Inferior parietal cortex (tissue), 1 donor: ENCODE measurements around the gene TSKS.
"Not testable (repeated sequence)": the region's sequence is repeated elsewhere in the genome, so short reads cannot be mapped to it uniquely, and the experiment has no call there.

Experiments used
- DNase-seq: peaks from one replicate; pipeline ENCODE4 v3.0.0-alpha.2; 2016; ENCODE audit errors: extremely low spot score

TSKS gene

GRCh38 chr19:49766930-49767299, 3.8 kb upstream of the TSKS start, which contains the start of gene AP2A1:
Gene AP2A1, plus strand, starts transcription at chr19:49767001. Its CDS starts 133 bp downstream, at chr19:49767134.
- no peak for DNase-seq

- peak; percentile 99 for DNase-seq
Observed at GRCh38 chr19:49766007-49766929, 3.2 kb upstream of the TSKS start.

- DNase-seq: no peak
Observed at GRCh38 chr19:49764341-49764740, 1.2 kb upstream of the TSKS start.

- DNase-seq: no peak
Observed at GRCh38 chr19:49761625-49762311, 1.3 kb downstream of the TSKS start.

- DNase-seq: no peak
Observed at GRCh38 chr19:49761249-49761624, 1.9 kb downstream of the TSKS start.

GRCh38 chr19:49758292-49758691, 4.8 kb downstream of the TSKS start:
- peak; percentile 20 for DNase-seq

- DNase-seq: no peak
Observed at GRCh38 chr19:49755956-49756355, 7.2 kb downstream of the TSKS start.

- DNase-seq: no peak
Observed at GRCh38 chr19:49752701-49753100, 10.4 kb downstream of the TSKS start.

GRCh38 chr19:49749771-49750170, 13.3 kb downstream of the TSKS start:
- no peak for DNase-seq

GRCh38 chr19:49749055-49749716, 13.9 kb downstream of the TSKS start:
- no peak for DNase-seq

- DNase-seq: no peak
Observed at GRCh38 chr19:49746206-49746958, 16.7 kb downstream of the TSKS start.

GRCh38 chr19:49744946-49745381, 18.1 kb downstream of the TSKS start:
- DNase-seq: no peak

GRCh38 chr19:49741210-49741844, 21.8 kb downstream of the TSKS start:
- DNase-seq: no peak

- no peak for DNase-seq
Observed at GRCh38 chr19:49739933-49740332, 23.2 kb downstream of the TSKS start.

GRCh38 chr19:49739098-49739497, 24.0 kb downstream of the TSKS start:
- no peak for DNase-seq

- DNase-seq: no peak
Observed at GRCh38 chr19:49738268-49738667, 24.8 kb downstream of the TSKS start.

GRCh38 chr19:49730166-49730565, 32.9 kb downstream of the TSKS start:
- DNase-seq: no peak

GRCh38 chr19:49727217-49728030, 35.7 kb downstream of the TSKS start:
- DNase-seq: no peak

GRCh38 chr19:49719420-49719819, 43.7 kb downstream of the TSKS start:
- not testable (repeated sequence) for DNase-seq

- no peak for DNase-seq
Observed at GRCh38 chr19:49718991-49719390, 44.1 kb downstream of the TSKS start.
